HG03095 (cell line): ENCODE data around the gene YBX1.
"Not testable (repeated sequence)": the region's sequence is repeated elsewhere in the genome, so short reads cannot be mapped to it uniquely, and the experiment has no call there.

ENCODE experiments used
- ATAC-seq: cut with Tn5 transposase; IDR thresholded peaks from one replicate; pipeline ENCODE4 v1.9.1; 2021; ENCODE audit warnings: moderate library complexity; ENCODE audit not compliant: unreplicated experiment

The YBX1 gene

DNA sequence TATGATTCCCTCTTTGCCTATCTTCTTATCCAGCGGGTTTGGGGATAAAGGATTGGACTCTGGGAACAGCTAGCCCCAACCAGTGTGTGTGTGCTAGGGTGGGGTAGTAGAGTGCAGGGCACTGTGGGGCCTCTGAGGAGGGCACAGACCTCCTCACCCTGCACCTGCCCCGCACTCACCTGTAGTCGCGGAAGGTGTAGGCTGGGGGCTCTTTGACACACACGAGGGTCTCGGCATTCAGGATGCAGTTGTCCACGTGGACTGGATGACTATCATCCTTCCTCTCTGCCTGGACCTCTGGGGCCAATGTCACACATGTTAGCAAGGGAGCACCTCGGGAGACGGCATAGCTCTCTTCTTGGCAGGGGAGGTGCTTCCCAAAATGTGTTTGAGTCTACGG, 65.8 kb downstream of the YBX1 start:
- ATAC-seq: no peak

GRCh38 chr1:42748461-42749410, 66.5 kb downstream of the YBX1 start:
- ATAC-seq: no peak

DNA sequence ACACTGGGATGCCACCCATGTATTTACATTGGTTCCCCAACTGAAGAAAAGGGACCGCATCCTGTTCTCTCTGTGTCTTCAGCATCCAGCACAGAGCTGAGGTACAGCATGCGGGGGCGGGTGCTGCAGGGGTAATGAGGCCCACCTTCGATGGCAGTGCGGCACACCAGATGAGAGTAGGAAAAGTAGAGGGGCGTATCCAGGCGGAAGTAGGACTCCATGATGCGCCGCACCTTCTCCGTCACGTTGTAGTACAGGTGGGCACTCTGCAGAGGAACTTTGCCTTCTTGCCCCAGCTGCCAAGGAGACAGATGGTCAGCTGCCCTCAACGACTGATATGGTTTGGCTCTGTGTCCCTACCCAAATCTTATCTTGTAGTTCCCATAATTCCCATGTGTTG, 67.8 kb downstream of the YBX1 start:
- ATAC-seq: no peak

DNA sequence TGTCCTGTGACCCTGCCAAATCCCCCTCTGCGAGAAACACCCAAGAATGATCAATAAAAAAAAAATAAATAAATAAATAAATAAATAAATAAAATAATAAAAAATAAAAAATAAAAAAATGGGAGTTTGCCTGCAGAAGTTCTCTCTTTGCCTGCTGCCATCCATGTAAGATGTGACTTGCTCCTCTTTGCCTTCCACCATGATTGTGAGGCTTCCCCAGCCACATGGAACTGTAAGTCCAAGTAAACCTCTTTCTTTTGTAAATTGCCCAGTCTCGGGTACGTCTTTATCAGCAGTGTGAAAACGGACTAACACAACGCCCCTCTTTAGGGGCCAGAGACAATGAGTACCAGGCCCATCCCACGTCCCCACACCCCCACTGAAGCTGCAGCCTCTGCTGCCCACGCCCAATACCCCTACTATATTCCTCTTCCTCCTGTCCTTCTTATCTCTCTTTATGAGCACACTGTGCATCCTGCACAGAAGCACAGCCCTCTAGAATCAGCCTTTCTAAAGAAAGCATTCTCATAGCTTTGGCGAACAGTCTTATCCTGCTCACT, 69.4 kb downstream of the YBX1 start:
- not testable (repeated sequence) for ATAC-seq

DNA sequence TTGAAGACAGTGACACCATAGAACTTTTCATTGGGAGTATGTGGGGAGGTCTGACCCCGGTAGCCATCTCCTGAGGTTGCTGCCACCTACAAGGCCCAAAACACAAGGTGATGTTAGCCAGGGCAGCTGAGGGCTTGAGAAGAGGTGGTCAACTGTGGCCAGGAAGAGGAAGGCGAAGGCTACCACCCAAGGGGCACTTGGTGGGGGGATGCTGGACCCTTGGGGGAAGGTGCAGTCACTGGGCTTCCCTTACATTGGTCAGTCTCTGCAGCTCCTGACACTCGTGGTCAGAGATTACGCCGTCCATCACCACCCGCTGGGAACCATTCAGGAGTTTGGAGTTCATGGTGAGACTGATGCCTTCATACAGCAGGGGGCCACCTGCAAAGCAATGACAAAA, 70.1 kb downstream of the YBX1 start:
- ATAC-seq: no peak

- no peak for ATAC-seq
These were observed 70.9 kb downstream of the YBX1 start for GRCh38 chr1:42753070-42753469.
